NCI-H2081 (cell line): Measurements from ENCODE around the gene MAD1L1.

Experiments used
- DNase-seq, 2 experiments: peaks; one replicate each; lab custom pipeline; 2025; lab: John Stamatoyannopoulos, UW

The MAD1L1 gene

GRCh38 chr7:1787241-1787640 is 445.5 kb downstream of the MAD1L1 start:
- DNase-seq, result no peak

GRCh38 chr7:1785839-1786238 is 446.9 kb downstream of the MAD1L1 start:
- no peak for DNase-seq

GRCh38 chr7:1781369-1781768 is 451.4 kb downstream of the MAD1L1 start:
- DNase-seq, result no peak

GRCh38 chr7:1779445-1779844 is 453.3 kb downstream of the MAD1L1 start:
- no peak for DNase-seq

- DNase-seq, result no peak
Observed at GRCh38 chr7:1777122-1777521, 455.6 kb downstream of the MAD1L1 start.

- no peak for DNase-seq
Observed at GRCh38 chr7:1775389-1775788, 457.4 kb downstream of the MAD1L1 start.

GRCh38 chr7:1770331-1770730 is 462.4 kb downstream of the MAD1L1 start:
- no peak for DNase-seq

- DNase-seq, result no peak
Observed at GRCh38 chr7:1769286-1770200, 463.2 kb downstream of the MAD1L1 start.

- no peak for DNase-seq
Observed at GRCh38 chr7:1768832-1769231, 463.9 kb downstream of the MAD1L1 start.

GRCh38 chr7:1767524-1767923 is 465.2 kb downstream of the MAD1L1 start:
- DNase-seq, result no peak
